Fibroblast of skin of right biceps (primary cell): Measurements from ENCODE around the gene FUT7.
"Not testable (repeated sequence)": the region's sequence is repeated elsewhere in the genome, so short reads cannot be mapped to it uniquely, and the experiment has no call there.

ENCODE experiments used
- DNase-seq: peaks from one replicate; pipeline ENCODE4 v3.0.0-alpha.2; 2013

FUT7 gene

GRCh38 chr9:137017071-137017470 lies 14.8 kb downstream of the FUT7 start:
- no peak for DNase-seq

- DNase-seq: no peak
These were observed 15.5 kb downstream of the FUT7 start for GRCh38 chr9:137016436-137016835.

- DNase-seq: no peak
These were observed 15.9 kb downstream of the FUT7 start for GRCh38 chr9:137015976-137016375.

- DNase-seq: no peak
These were observed 16.4 kb downstream of the FUT7 start for GRCh38 chr9:137015540-137015930.

- DNase-seq: no peak
These were observed 16.9 kb downstream of the FUT7 start for GRCh38 chr9:137014776-137015539.

GRCh38 chr9:137014166-137014565 lies 17.7 kb downstream of the FUT7 start:
- DNase-seq: no peak

- no peak for DNase-seq
These were observed 18.3 kb downstream of the FUT7 start for GRCh38 chr9:137013571-137013940.

- no peak for DNase-seq
These were observed 19.0 kb downstream of the FUT7 start for GRCh38 chr9:137012694-137013570.

GRCh38 chr9:137011907-137012675 lies 19.8 kb downstream of the FUT7 start:
- DNase-seq: no peak

- no peak for DNase-seq
These were observed 20.7 kb downstream of the FUT7 start for GRCh38 chr9:137011156-137011555.

GRCh38 chr9:137009938-137010732 lies 21.8 kb downstream of the FUT7 start:
- no peak for DNase-seq

GRCh38 chr9:137009217-137009616 lies 22.7 kb downstream of the FUT7 start:
- no peak for DNase-seq

GRCh38 chr9:137008312-137008711 lies 23.6 kb downstream of the FUT7 start:
- DNase-seq: no peak

- DNase-seq: no peak
These were observed 24.0 kb downstream of the FUT7 start for GRCh38 chr9:137007816-137008270.

- no peak for DNase-seq
These were observed 24.6 kb downstream of the FUT7 start for GRCh38 chr9:137007108-137007815.

- no peak for DNase-seq
These were observed 25.5 kb downstream of the FUT7 start for GRCh38 chr9:137006116-137007003.

GRCh38 chr9:137004285-137004684 lies 27.6 kb downstream of the FUT7 start:
- DNase-seq: not testable (repeated sequence)

- no peak for DNase-seq
These were observed 29.2 kb downstream of the FUT7 start for GRCh38 chr9:137002646-137003041.

GRCh38 chr9:137001857-137002645 lies 29.8 kb downstream of the FUT7 start:
- DNase-seq: no peak
